Type B pancreatic cell (in vitro differentiated cells): ENCODE results near the gene SLC6A15. TPM values are rescaled to one million over a fixed set of nuclear protein-coding genes. Genes with fewer than 3 reads are reported as not detected.
A peak's percentile ranks its signal among the peaks of the same experiment; 100 is the strongest.

Experiments
- DNase-seq: peaks from one replicate; pipeline ENCODE4 v3.0.0; 2021; ENCODE audit warnings: mixed read lengths; ENCODE audit not compliant: unreplicated experiment; ENCODE audit errors: extremely low spot score
- H3K27ac Mint-ChIP-seq: 2 replicates; pipeline ENCODE4 v1.8.0; 2021; ENCODE audit warnings: mild to moderate bottlenecking, mixed read lengths
- H3K27me3 Mint-ChIP-seq: 2 replicates; pipeline ENCODE4 v1.8.0; 2021; ENCODE audit warnings: mixed read lengths
- H3K36me3 Mint-ChIP-seq: 2 replicates; pipeline ENCODE4 v1.8.0; 2021; ENCODE audit warnings: mixed read lengths
- H3K4me1 Mint-ChIP-seq: one replicate; pipeline ENCODE4 v1.8.0; 2021; ENCODE audit warnings: mixed read lengths; ENCODE audit not compliant: unreplicated experiment
- H3K4me3 Mint-ChIP-seq: 2 replicates; pipeline ENCODE4 v1.8.0; 2021; ENCODE audit warnings: mild to moderate bottlenecking, mixed read lengths
- H3K9me3 Mint-ChIP-seq: 2 replicates; pipeline ENCODE4 v1.8.0; 2021; ENCODE audit warnings: mixed read lengths
- long read RNA-seq: library from polyadenylated mRNA; unstranded; transcript quantifications from one replicate; pipeline ENCODE4 v2.0.0, GENCODE V29; 2020
- total RNA-seq: library from RNA; stranded (reverse); gene quantifications from 2 replicates; pipeline ENCODE4 v1.2.1, GENCODE V29; 2021; ENCODE audit warnings: low replicate concordance
- TF ChIP-seq, protein P1 (sequence below): fragments of 200-600 bp; sonication (generic); conservative IDR thresholded peaks from 2 replicates; pipeline ENCODE4 v1.5.0; 2021; ENCODE audit warnings: antibody characterized with exemption, mild to moderate bottlenecking

The SLC6A15 gene
- total RNA-seq = 1.4 and 14.8 TPM in 2 replicates
- long read RNA-seq, full-length matches to known transcripts = 1 of 1 reads
- long read RNA-seq, partial matches to known transcripts = 0 of 1 reads
- long read RNA-seq, other reads (novel, unspliced or antisense) = 0 of 1 reads

GRCh38 chr12:84912198-84913128, at the start of gene SLC6A15:
TSS of gene SLC6A15 (minus strand) at chr12:84912799. CDS start at chr12:84892120, 20,679 bp downstream.
- TF ChIP-seq, protein P1, sequence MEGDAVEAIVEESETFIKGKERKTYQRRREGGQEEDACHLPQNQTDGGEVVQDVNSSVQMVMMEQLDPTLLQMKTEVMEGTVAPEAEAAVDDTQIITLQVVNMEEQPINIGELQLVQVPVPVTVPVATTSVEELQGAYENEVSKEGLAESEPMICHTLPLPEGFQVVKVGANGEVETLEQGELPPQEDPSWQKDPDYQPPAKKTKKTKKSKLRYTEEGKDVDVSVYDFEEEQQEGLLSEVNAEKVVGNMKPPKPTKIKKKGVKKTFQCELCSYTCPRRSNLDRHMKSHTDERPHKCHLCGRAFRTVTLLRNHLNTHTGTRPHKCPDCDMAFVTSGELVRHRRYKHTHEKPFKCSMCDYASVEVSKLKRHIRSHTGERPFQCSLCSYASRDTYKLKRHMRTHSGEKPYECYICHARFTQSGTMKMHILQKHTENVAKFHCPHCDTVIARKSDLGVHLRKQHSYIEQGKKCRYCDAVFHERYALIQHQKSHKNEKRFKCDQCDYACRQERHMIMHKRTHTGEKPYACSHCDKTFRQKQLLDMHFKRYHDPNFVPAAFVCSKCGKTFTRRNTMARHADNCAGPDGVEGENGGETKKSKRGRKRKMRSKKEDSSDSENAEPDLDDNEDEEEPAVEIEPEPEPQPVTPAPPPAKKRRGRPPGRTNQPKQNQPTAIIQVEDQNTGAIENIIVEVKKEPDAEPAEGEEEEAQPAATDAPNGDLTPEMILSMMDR = peak; percentile 80
- Mint-ChIP-seq H3K4me3 (peak within 1 kb of the TSS; percentile 97), H3K36me3 (no peaks in the 10 kb centered on the region), H3K9me3 (no peaks in the 10 kb centered on the region), H3K4me1 (peaks cover 7% of the 10 kb centered on the region), H3K27me3 (peaks cover 62% of the 10 kb centered on the region), H3K27ac (peak within 1 kb of the TSS; percentile 71)
- peak; percentile 89 for DNase-seq

- no peak for DNase-seq
- TF ChIP-seq, protein P1 = no peak
- Mint-ChIP-seq H3K4me3 (no peak overlapping the region), H3K4me1 (no peaks in the 10 kb centered on the region), H3K9me3 (no peaks in the 10 kb centered on the region), H3K27ac (no peak overlapping the region), H3K27me3 (no peaks in the 10 kb centered on the region), H3K36me3 (no peaks in the 10 kb centered on the region)
Measured at GRCh38 chr12:84960918-84961317, 48.3 kb upstream of the SLC6A15 start.

- Mint-ChIP-seq H3K27me3 (no peaks in the 10 kb centered on the region), H3K36me3 (no peaks in the 10 kb centered on the region), H3K4me3 (no peak overlapping the region), H3K4me1 (no peaks in the 10 kb centered on the region), H3K9me3 (no peaks in the 10 kb centered on the region), H3K27ac (no peak overlapping the region)
- DNase-seq = no peak
- TF ChIP-seq, protein P1 = no peak
Measured at GRCh38 chr12:84955298-84955697, 42.7 kb upstream of the SLC6A15 start.

DNA sequence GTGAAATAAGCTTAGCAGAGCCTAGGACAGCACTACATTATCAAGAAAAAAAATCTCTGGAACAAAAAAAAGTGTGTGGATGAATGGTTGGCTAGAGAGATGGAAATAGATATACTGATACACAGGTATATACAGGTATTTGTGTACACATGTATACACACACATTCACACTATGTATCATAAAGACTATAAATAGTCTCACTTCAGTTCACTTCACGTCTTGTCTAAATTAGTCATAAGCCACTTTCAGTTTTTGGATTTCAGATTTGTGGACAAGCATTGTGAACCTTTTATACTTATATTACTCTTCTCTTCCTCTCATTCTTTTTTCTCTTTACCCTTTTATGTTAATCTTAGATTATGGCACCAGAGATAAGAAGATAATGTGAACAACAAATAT, 41.8 kb upstream of the SLC6A15 start:
- Mint-ChIP-seq H3K36me3 (no peaks in the 10 kb centered on the region), H3K27me3 (no peaks in the 10 kb centered on the region), H3K4me1 (no peaks in the 10 kb centered on the region), H3K9me3 (no peaks in the 10 kb centered on the region), H3K27ac (no peak overlapping the region), H3K4me3 (no peak overlapping the region)
- DNase-seq = no peak
- TF ChIP-seq, protein P1 = no peak

- no peaks in the 10 kb centered on the region for H3K9me3 Mint-ChIP-seq
- TF ChIP-seq, protein P1 = no peak
- H3K27me3 Mint-ChIP-seq = no peaks in the 10 kb centered on the region
- no peak overlapping the region for H3K27ac Mint-ChIP-seq
- H3K36me3 Mint-ChIP-seq = no peaks in the 10 kb centered on the region
- DNase-seq = no peak
- H3K4me1 Mint-ChIP-seq = no peaks in the 10 kb centered on the region
- H3K4me3 Mint-ChIP-seq = no peak overlapping the region
Measured at GRCh38 chr12:84950971-84951546, 38.5 kb upstream of the SLC6A15 start.
